ENCODE results near the gene GABRR2. TPM values are rescaled to one million over a fixed set of nuclear protein-coding genes. Genes with fewer than 3 reads are reported as not detected.
"Not testable (repeated sequence)": the region's sequence is repeated elsewhere in the genome, so short reads cannot be mapped to it uniquely, and the experiment has no call there.

The GABRR2 gene
- total RNA-seq, 2 donors from 2014 or later = 1.0 to 1.9 TPM

DNA sequence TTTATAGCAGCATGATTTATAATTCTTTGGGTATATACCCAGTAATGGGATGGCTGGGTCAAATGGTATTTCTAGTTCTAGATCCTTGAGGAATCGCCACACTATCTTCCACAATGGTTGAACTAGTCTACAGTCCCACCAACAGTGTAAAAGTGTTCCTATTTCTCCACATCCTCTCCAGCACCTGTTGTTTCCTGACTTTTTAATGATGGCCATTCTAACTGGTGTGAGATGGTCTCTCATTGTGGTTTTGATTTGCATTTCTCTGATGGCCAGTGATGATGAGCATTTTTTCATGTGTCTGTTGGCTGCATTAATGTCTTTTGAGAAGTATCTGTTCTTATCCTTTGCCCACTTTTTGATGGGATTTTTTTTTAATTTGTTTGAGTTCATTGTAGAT is 20.0 kb downstream of the GABRR2 start:
- not testable (repeated sequence) for ATAC-seq; H3K27ac Mint-ChIP-seq; H3K9me3 Mint-ChIP-seq; H3K4me3 Mint-ChIP-seq; H3K27me3 Mint-ChIP-seq; DNase-seq (ENCODE audit: low spot score); H3K36me3 Mint-ChIP-seq
- H3K4me1 Mint-ChIP-seq (ENCODE audit: low read depth in 2 of 2) = peaks cover 0 to 15% of the 10 kb centered on the region in 2 donors

DNA sequence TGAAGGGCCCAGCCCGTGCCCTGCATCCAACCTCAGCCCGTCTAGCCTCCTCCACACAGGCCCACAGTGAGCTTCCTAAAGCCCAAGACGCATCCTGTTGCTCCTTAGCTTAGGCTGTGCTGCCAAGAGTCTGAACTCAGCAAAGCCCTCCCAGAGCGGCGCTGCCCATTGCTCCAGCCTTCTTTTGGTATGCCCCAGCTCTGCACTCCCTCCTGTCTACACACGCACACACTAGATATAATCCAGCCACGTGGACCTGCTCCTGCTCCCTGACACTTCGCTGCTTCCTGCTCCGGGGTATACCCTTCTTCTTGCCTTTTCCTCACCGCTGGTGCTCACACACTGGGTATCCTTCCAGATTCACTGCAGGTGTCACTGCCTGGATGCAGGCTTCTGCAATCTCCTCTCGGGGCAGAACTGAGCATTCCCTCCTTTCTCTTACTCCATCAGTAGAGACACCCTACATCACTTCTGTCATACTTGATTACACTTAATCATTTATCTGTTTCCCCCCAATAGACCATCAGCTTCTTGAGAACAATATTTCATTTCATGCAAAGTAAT is 23.8 kb downstream of the GABRR2 start:
- no peak for ATAC-seq
- Mint-ChIP-seq H3K4me3 (no peak overlapping the region), H3K27ac (no peak overlapping the region), H3K9me3 (no peaks in the 10 kb centered on the region), H3K27me3 (no peaks in the 10 kb centered on the region), H3K36me3 (no peaks in the 10 kb centered on the region), H3K4me1 (ENCODE audit: low read depth in 2 of 2) (no peaks in the 10 kb centered on the region)
- DNase-seq (ENCODE audit: low spot score) = no peak

DNA sequence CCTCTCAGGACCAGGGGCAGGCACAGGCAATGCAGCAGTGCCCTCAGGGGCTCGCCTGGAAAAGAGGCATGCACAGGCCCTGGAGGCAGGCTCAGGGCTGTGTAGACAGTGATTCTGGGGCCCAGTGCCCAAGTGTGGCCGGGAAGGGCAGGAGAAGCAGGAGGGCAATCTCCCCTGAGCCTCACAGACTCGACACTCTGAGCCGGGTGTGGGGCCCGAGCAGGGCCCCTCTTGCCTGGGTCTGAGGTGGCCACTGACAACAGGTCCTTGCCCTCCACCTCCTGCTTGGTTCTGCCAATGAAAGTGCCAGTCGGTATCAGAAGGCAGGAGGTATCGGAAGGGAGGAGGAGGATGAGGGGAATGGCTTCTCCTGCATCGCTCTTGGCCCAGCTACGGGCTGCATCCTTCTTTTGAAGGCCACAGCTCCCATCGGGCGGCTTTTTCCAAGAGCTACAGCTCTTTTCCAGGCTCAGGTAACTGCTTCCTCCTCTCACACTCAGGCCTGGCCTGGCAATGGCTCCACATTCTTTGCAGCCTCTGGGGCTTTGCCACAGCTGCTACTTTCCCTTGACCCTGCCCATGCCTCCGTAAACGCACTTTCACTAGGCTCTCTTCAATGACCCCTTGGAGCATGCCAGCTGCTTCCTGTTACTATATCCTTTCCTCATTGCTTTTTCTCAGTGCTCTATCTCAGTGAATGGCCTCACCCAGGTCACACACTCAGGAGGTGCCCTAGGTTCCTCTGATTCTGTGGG is 24.5 kb downstream of the GABRR2 start:
- ATAC-seq = peak in 1 of 2 donors; percentile 7
- no peaks in the 10 kb centered on the region for H3K4me1 Mint-ChIP-seq (ENCODE audit: low read depth in 2 of 2)
- H3K9me3 Mint-ChIP-seq = no peaks in the 10 kb centered on the region
- no peak overlapping the region for H3K4me3 Mint-ChIP-seq
- H3K27me3 Mint-ChIP-seq = no peaks in the 10 kb centered on the region
- H3K36me3 Mint-ChIP-seq = no peaks in the 10 kb centered on the region
- no peak overlapping the region for H3K27ac Mint-ChIP-seq
- DNase-seq (ENCODE audit: low spot score) = no peak

DNA sequence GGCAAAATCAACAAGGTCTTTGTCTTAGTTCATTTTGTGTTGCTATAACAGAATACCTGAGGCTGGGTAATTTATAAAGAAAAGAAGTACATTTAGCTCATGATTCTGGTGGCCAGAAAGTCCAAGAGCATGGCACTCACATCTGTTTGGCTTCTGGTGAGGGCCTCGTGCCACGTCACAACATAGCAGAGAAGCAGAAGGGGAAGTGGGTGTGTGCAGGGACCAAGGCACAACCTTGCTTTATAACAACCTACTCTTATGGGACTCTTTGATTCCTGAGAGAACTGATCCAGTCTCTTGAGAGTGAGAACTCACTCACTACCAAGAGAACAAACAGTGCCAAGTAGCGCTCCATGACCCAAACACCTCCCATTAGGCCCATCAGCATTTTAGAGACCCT is 25.4 kb downstream of the GABRR2 start:
- Mint-ChIP-seq H3K4me1 (ENCODE audit: low read depth in 2 of 2) (no peaks in the 10 kb centered on the region), H3K27ac (no peak overlapping the region), H3K36me3 (no peaks in the 10 kb centered on the region), H3K4me3 (no peak overlapping the region), H3K27me3 (no peaks in the 10 kb centered on the region), H3K9me3 (no peaks in the 10 kb centered on the region)
- ATAC-seq (no peak), DNase-seq (ENCODE audit: low spot score) (no peak)

DNA sequence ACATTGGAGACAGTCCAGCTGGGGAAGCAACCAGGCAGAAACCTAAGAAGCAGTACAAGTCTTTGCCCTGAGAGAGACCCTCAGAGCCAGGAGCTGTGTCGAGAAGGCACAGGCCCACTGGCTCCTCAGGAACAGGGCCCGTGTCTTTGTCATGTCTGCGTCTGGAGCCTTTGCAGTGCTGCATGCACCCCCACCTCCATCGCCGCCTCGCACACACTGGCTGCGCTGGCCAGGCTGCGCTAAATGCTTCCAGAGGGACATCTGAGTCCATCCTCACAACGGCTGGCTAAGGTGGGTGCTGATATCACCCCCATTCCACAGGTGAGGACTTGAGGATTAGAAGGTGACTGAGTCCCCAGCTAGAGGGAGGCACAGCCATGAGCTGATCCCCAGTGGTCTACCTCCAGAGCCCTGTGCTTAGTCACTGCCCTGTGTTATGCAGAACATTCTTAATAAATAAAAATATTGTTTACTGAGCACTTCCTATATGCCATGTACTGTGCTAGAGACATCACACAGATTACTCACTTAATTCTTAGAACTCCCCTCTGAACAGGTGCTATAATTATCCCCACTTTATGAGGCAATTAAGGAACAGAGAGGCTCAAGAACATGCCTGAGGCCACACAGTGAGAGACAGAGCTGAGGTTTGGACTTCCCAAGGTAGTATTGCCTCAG is 27.6 kb downstream of the GABRR2 start:
- ATAC-seq = peak; percentile 18 to 26
- H3K4me3 Mint-ChIP-seq = no peak overlapping the region
- H3K27ac Mint-ChIP-seq = no peak overlapping the region
- H3K4me1 Mint-ChIP-seq (ENCODE audit: low read depth in 2 of 2) = no peaks in the 10 kb centered on the region
- H3K27me3 Mint-ChIP-seq = no peaks in the 10 kb centered on the region
- no peak for DNase-seq (ENCODE audit: low spot score)
- H3K36me3 Mint-ChIP-seq = no peaks in the 10 kb centered on the region
- no peaks in the 10 kb centered on the region for H3K9me3 Mint-ChIP-seq

DNA sequence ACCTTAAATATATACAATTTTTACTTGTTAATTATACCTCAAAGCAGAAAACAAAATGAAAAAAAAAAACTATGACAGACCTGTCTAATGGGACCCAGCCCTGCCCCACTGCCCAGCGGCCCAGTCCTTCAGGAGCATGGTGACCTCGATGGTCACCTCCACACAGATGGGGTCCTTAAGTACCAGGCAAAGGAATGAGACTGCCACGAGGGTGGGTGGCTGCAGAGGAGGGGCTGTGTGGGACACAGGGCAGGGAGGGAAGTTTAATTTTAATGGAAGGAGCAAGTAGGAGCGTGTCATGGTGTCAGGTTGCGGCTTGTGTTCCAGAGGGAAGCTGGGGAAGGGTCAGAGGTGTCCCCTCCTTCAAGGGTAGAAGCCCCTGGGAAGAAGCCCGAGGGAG is 28.6 kb downstream of the GABRR2 start:
- Mint-ChIP-seq H3K27me3 (no peaks in the 10 kb centered on the region), H3K27ac (no peak overlapping the region), H3K36me3 (no peaks in the 10 kb centered on the region), H3K9me3 (no peaks in the 10 kb centered on the region), H3K4me1 (ENCODE audit: low read depth in 2 of 2) (no peaks in the 10 kb centered on the region), H3K4me3 (no peak overlapping the region)
- DNase-seq (ENCODE audit: low spot score) (no peak), ATAC-seq (no peak)

DNA sequence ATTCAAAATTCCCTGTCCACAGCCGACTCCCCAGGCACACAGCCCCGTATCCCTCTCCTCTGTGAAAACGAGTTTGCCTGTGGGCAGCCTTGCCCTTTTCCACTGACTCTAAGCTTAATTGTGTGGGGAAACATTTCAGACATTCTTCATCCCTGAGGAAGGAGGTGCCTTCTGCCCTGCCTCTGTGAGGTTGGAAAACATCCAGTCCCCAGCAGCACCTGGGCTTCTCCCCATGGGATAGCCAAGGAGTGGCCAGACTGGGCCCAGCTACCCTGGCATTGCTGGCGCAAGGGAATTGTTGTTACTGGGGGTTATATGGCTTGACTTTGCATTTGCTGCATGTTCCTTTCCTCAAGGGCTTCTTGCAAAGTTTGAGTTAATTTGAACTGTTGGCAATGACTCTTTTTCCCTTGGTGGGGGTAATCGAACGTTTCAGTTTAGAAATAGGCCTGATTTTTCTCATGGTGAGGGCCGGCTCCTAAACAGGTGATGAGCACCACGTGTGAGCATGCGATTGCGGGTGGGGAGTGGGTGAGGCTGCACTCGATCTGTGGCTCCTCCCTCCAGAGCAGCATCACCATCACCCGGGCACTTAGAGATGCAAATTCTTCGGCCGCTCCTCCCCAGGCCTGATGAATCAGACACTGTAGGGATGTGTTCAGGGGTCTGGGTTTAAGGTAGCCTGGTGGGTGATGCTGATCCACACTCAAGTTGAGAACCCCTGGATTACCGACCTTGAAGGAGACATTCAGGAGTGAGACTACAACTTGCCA is 29.9 kb downstream of the GABRR2 start:
- H3K27ac Mint-ChIP-seq = no peak overlapping the region
- H3K4me1 Mint-ChIP-seq (ENCODE audit: low read depth in 2 of 2) = no peaks in the 10 kb centered on the region
- H3K36me3 Mint-ChIP-seq = no peaks in the 10 kb centered on the region
- no peak for ATAC-seq
- H3K9me3 Mint-ChIP-seq = no peaks in the 10 kb centered on the region
- H3K27me3 Mint-ChIP-seq = no peaks in the 10 kb centered on the region
- no peak overlapping the region for H3K4me3 Mint-ChIP-seq
- DNase-seq (ENCODE audit: low spot score) = no peak

DNA sequence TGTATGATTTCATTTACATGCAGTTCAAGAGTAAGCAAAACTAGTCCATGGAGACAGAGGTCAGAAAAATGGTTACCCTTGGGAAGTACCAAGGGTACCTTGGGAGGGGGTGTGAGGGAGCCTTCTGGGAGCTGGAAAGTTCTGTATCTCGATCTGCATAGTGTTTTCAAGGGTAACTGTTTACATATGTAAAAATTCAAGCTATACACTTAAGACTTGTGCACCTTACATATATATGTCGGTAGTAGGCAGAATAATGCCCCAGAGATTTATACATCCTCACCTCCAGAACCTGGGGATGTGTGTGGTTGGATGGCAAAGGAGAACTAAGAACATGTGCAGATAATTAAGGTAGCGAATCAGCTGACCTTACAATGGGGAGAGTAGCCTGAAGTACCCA is 31.0 kb downstream of the GABRR2 start:
- no peak overlapping the region for H3K4me3 Mint-ChIP-seq
- H3K36me3 Mint-ChIP-seq = no peaks in the 10 kb centered on the region
- no peaks in the 10 kb centered on the region for H3K4me1 Mint-ChIP-seq (ENCODE audit: low read depth in 2 of 2)
- DNase-seq (ENCODE audit: low spot score) (no peak), ATAC-seq (no peak)
- H3K27me3 Mint-ChIP-seq = no peaks in the 10 kb centered on the region
- H3K9me3 Mint-ChIP-seq = no peaks in the 10 kb centered on the region
- no peak overlapping the region for H3K27ac Mint-ChIP-seq

DNA sequence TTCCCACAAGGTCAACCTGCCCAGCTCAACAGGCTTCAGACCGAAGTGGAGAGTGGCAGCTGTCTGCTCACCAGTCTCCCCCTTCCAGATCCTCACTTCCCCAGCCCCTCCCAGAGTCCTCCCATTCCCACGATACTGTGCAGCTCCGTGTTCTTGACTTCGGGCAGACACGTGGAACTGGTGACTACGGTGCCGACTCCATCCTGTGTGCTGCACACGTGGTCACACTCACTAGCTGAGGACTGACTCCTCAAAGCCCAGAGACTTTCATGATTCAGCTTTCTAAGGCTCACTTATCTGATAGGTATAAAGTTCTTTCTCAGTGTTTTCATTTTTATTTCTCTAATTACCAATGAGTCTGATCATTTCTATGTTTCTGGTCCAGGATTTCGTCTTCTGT is 32.4 kb downstream of the GABRR2 start:
- no peak for ATAC-seq
- Mint-ChIP-seq H3K27ac (no peak overlapping the region), H3K4me1 (ENCODE audit: low read depth in 2 of 2) (no peaks in the 10 kb centered on the region), H3K9me3 (no peaks in the 10 kb centered on the region), H3K27me3 (no peaks in the 10 kb centered on the region), H3K4me3 (no peak overlapping the region), H3K36me3 (no peaks in the 10 kb centered on the region)
- DNase-seq (ENCODE audit: low spot score) = no peak

DNA sequence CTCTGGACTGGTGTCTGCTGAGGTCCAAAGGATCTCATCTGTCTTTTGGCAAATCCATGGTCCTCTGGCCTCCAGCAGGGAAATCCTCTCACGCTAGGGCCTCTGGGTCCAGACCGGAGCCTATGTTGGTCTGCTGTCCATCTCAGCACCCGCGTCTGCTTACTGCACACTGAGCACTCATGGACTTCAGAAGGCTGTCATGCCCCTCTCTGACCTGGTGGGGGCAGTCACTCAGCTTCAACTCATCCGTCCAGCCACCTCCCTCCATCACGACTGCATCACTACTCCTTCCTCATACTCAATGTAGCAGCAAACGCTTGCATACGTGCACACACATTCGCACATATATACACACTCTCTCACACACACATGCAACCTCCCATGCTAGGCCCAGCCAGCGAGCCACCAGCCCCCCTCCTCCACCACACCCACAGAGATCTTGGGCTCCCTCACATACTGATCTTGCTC is 33.3 kb downstream of the GABRR2 start:
- no peak overlapping the region for H3K27ac Mint-ChIP-seq

DNA sequence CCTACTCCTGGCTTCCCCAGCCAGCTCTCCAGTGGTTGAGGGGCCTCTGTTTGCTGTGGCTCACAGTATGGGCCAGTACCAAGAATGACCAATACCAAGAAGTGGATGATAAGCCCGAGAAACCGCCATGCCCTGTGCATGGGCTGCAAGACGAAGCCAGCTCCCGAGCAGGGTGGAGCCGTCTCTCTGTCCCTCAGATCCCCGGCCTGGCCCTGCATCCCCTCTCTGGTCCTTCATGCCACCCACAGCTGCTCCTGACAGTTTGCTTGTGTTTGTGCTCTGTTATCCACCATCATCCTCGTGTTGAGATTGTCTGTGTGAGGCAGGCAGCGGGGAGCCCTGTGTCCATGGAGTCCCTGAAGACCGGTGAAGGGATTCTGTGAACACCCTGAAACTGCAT is 36.1 kb downstream of the GABRR2 start:
- peak in 1 of 2 donors; percentile 45 for ATAC-seq
- H3K27ac Mint-ChIP-seq = no peak overlapping the region
- H3K9me3 Mint-ChIP-seq = no peaks in the 10 kb centered on the region
- no peak for DNase-seq (ENCODE audit: low spot score)
- no peak overlapping the region for H3K4me3 Mint-ChIP-seq
- H3K36me3 Mint-ChIP-seq = no peaks in the 10 kb centered on the region
- H3K4me1 Mint-ChIP-seq (ENCODE audit: low read depth in 2 of 2) = no peaks in the 10 kb centered on the region
- peaks cover 0 to 5% of the 10 kb centered on the region in 2 donors for H3K27me3 Mint-ChIP-seq

More for the DNA sequence above, 33.3 kb downstream of the GABRR2 start:
- H3K27me3 Mint-ChIP-seq = peaks cover 0 to 5% of the 10 kb centered on the region in 2 donors
- ATAC-seq (peak; percentile 68 to 71), DNase-seq (ENCODE audit: low spot score) (no peak)
- no peaks in the 10 kb centered on the region for H3K4me1 Mint-ChIP-seq (ENCODE audit: low read depth in 2 of 2)
- H3K4me3 Mint-ChIP-seq = no peak overlapping the region
- no peaks in the 10 kb centered on the region for H3K36me3 Mint-ChIP-seq
- H3K9me3 Mint-ChIP-seq = no peaks in the 10 kb centered on the region

DNA sequence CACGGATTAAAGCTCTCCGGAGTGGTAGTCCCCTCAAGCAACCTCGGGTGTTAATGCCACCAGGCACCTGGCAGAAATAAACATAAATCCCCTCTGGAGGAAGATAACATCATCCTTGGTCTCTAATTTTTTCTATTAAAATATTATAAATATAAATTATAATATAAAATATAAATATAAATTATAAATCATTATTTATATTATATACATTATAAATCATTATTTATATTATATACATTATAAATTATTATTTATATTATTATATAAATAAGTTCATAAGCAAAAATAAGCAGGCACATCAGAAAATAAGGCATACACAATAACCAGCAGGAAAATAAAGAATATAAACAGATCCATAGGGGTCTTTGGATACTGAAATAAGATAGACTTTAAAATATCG is 39.2 kb downstream of the GABRR2 start:
- no peaks in the 10 kb centered on the region for H3K36me3 Mint-ChIP-seq
- ATAC-seq (no peak), DNase-seq (ENCODE audit: low spot score) (no peak)
- H3K4me1 Mint-ChIP-seq (ENCODE audit: low read depth in 2 of 2) = no peaks in the 10 kb centered on the region
- H3K4me3 Mint-ChIP-seq = no peak overlapping the region
- peaks cover 0 to 5% of the 10 kb centered on the region in 2 donors for H3K27me3 Mint-ChIP-seq
- H3K27ac Mint-ChIP-seq = no peak overlapping the region
- no peaks in the 10 kb centered on the region for H3K9me3 Mint-ChIP-seq

DNA sequence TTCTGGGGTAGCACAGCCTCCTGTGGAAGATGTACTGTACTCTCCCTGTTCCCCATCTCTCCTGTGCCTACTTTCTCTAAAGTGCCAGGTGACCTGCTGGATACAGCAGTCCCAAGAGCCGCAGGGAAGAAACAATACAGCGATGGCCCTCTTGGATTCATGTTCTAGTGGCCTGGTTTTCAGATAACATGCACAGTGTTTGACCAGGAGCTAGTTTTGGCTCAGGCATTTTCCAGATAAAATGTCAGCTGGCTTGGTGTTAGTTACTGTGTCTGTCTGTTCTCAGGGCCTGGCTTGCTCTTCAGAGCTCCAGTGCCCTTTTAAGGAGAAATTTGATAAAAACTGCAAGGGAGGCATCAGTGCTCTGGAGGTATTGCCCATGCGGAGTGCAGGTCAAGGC is 41.3 kb downstream of the GABRR2 start:
- ATAC-seq (no peak), DNase-seq (ENCODE audit: low spot score) (no peak)
- H3K4me3 Mint-ChIP-seq = no peak overlapping the region
- H3K9me3 Mint-ChIP-seq = no peaks in the 10 kb centered on the region
- H3K4me1 Mint-ChIP-seq (ENCODE audit: low read depth in 2 of 2) = no peaks in the 10 kb centered on the region
- no peak overlapping the region for H3K27ac Mint-ChIP-seq
- H3K36me3 Mint-ChIP-seq = no peaks in the 10 kb centered on the region
- peaks cover 0 to 5% of the 10 kb centered on the region in 2 donors for H3K27me3 Mint-ChIP-seq

DNA sequence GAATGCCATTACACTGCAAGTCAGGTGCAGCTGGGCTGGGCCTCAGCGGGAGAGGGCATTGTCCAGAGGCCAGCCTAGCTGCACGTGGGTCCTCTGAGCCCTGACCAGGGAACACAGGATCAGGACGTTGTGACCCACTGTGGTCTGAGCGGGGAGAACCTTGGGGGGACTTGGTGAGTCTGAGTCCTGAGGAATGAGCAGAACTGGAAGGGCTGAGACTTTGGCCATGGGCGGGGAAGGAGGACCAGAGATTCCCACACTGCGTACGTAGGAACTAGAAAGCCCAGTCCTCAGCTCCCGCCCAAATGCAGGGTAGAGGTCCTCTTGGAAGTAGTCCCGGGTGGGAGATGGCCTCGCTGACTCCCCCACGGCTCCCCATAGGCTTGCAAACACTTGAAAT is 42.5 kb downstream of the GABRR2 start:
- Mint-ChIP-seq H3K9me3 (no peaks in the 10 kb centered on the region), H3K36me3 (no peaks in the 10 kb centered on the region), H3K27me3 (peaks cover 0 to 5% of the 10 kb centered on the region in 2 donors), H3K4me1 (ENCODE audit: low read depth in 2 of 2) (no peaks in the 10 kb centered on the region), H3K27ac (no peak overlapping the region), H3K4me3 (no peak overlapping the region)
- no peak for ATAC-seq
- DNase-seq (ENCODE audit: low spot score) = no peak

Data from natural killer cell treated with Interleukin-12 subunit alpha and Interleukin-12 subunit beta and Interleukin-15 and Interleukin-18, amount 100 ng/mL, for 72 hours (primary cell).